H1 (cell line): ENCODE data around the gene TSGA10IP. TPM values are rescaled to one million over a fixed set of nuclear protein-coding genes. Genes with fewer than 3 reads are reported as not detected.
A peak's percentile ranks its signal among the peaks of the same experiment; 100 is the strongest.

Experiments used
- ASH2L ChIP-seq: fragments of 200-600, 300-600 bp; sonication (generic); IDR thresholded peaks from one replicate; pipeline ENCODE4 v1.7.1; 2017; ENCODE audit warnings: low read length
- CBX5 ChIP-seq: fragments of 300-800, 300-1000 bp; sonication (generic); IDR thresholded peaks from 2 replicates; pipeline ENCODE4 v1.7.1; 2016; ENCODE audit warnings: antibody characterized with exemption, low read length, low read depth
- CTBP2 ChIP-seq: IDR thresholded peaks from 2 replicates; pipeline ENCODE4 v1.7.0; 2011; ENCODE audit warnings: borderline replicate concordance, mild to moderate bottlenecking, moderate library complexity, mixed read lengths, low read length; ENCODE audit not compliant: insufficient read depth, insufficient read length
- EGR1 ChIP-seq: IDR thresholded peaks from 2 replicates; pipeline ENCODE4 v1.6.1; 2011; ENCODE audit warnings: low read depth, low read length, borderline replicate concordance
- EP300 ChIP-seq, 2 experiments: IDR thresholded peaks; 1 replicate in 1 of 2; 2 replicates in 1 of 2; pipeline ENCODE4 v1.6.1; 2011 to 2012; ENCODE audit warnings: low read depth in 2 of 2, low read length in 2 of 2, mild to moderate bottlenecking in 2 of 2, borderline replicate concordance in 1 of 2, inconsistent platforms in 1 of 2, moderate library complexity in 1 of 2
- GTF2F1 ChIP-seq: IDR thresholded peaks from 2 replicates; pipeline ENCODE4 v1.6.1; 2012; ENCODE audit warnings: low read depth, low read length, improper control_type of control experiment, borderline replicate concordance
- JUN ChIP-seq: IDR thresholded peaks from 2 replicates; pipeline ENCODE4 v1.6.1; 2011; ENCODE audit warnings: low read depth, mild to moderate bottlenecking, improper control_type of control experiment, low read length
- KDM4A ChIP-seq: IDR thresholded peaks from one replicate; pipeline ENCODE4 v1.7.1; 2012; ENCODE audit warnings: low read depth, mild to moderate bottlenecking, moderate library complexity, low read length, inconsistent platforms; ENCODE audit not compliant: severe bottlenecking
- NRF1 ChIP-seq: IDR thresholded peaks from 2 replicates; pipeline ENCODE4 v1.6.1; 2011; ENCODE audit warnings: mild to moderate bottlenecking, low read depth, low read length, improper control_type of control experiment
- RNF2 ChIP-seq: fragments of 200-900, 300-1000 bp; sonication (generic); IDR thresholded peaks from 2 replicates; pipeline ENCODE4 v1.7.1; 2016; ENCODE audit warnings: borderline replicate concordance, low read depth, mild to moderate bottlenecking, antibody characterized with exemption, low read length; ENCODE audit not compliant: poor library complexity, severe bottlenecking; ENCODE audit errors: missing control alignments
- SIN3A ChIP-seq, 2 experiments: IDR thresholded peaks in 1 of 2; conservative IDR thresholded peaks in 1 of 2; 2 replicates each; pipeline ENCODE4 v1.6.1; 2011 to 2012; ENCODE audit warnings: low read length in 2 of 2, improper control_type of control experiment in 1 of 2, low read depth in 1 of 2, mild to moderate bottlenecking in 1 of 2
- SIRT6 ChIP-seq: IDR thresholded peaks from one replicate; pipeline ENCODE4 v1.7.1; 2012; ENCODE audit warnings: low read length, inconsistent platforms
- SP4 ChIP-seq: IDR thresholded peaks from 2 replicates; pipeline ENCODE4 v1.6.1; 2012; ENCODE audit warnings: low read length, inconsistent platforms
- TAF7 ChIP-seq: optimal IDR thresholded peaks from 2 replicates; pipeline ENCODE3; 2011; ENCODE audit warnings: low read depth, mild to moderate bottlenecking, inconsistent platforms, low read length, moderate library complexity, borderline replicate concordance
- polyA plus RNA-seq, 7 experiments: library from polyadenylated mRNA; depleted of rRNA in 3 of 7; stranded (reverse) in 5 of 7; unstranded in 2 of 7; fragments of >200 nt in 5 of 7; fragments of 200-250 nt in 2 of 7; gene quantifications; 1 replicate in 5 of 7; 2 replicates in 1 of 7; 4 replicates in 1 of 7; pipeline versions ENCODE4 v1.2.1 to v1.2.3, GENCODE V29; 2011 to 2013; ENCODE audit warnings: missing spikeins in 2 of 7, mixed read lengths in 2 of 7
- total RNA-seq: library from RNA; stranded (reverse); fragmentation: NEBNext Ultra II Directional; extraction: Animal tissue kit (Norgen Biotek cat#: 25700); gene quantifications from 2 replicates; pipeline ENCODE4 v1.2.1, GENCODE V29; 2021
- TF ChIP-seq, protein P1 (sequence below): IDR thresholded peaks from 2 replicates; pipeline ENCODE4 v1.6.1; 2011; ENCODE audit warnings: low read depth, mild to moderate bottlenecking, low read length; ENCODE audit not compliant: insufficient read depth
- TF ChIP-seq, protein P2 (sequence below): IDR thresholded peaks from 2 replicates; pipeline ENCODE4 v1.6.1; 2012; ENCODE audit warnings: inconsistent platforms
- TF ChIP-seq, protein P3 (sequence below): IDR thresholded peaks from 2 replicates; pipeline ENCODE4 v1.6.1; 2012; ENCODE audit warnings: low read length, inconsistent platforms
- TF ChIP-seq, protein P4 (sequence below): IDR thresholded peaks from 2 replicates; pipeline ENCODE4 v1.6.1; 2012; ENCODE audit warnings: inconsistent platforms

Gene TSGA10IP
- total and polyA plus RNA-seq, 2 of the 8 experiments (the other 6 are each of a cell fraction or from before 2014, with no cell fraction given), result 1.9 to 6.0 TPM

DNA sequence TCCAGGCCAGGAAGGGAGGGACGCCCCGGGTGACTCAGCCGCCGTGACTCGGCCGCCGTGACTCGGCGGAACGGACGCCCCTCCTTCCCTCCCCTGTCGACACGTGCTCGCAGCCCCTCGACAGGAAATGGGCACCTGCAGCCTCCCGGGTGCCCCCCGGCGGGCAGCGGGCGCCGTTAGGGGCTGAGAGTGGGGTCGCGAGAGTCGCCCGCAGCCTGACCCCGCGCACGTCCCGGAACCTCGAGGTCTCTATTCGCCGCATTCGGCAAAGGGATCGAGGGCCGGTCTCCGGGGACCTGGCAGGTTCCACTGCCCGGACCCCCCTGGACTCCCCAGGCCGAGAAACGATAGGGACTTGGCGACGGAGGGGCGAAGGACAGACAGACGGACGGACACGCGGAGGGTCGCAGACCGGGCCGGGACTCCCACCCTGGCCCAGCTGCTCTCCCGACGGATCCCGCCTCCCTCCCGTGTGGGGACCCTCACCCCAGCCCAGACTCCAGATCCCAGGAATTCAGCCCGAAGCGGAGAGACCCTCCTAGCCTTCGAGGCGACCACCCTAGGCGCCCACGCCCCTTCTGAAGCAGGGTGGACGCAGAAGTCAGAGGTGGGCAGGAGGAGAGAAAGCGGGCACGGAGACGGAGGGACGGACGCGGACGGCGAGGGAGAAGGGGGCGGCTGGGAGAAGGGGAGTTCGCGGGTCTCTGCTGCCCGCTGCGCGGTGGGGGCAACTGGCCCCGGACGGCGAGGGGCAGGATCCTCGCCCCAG, 45.7 kb upstream of the TSGA10IP start (continued):
- no peak for TF ChIP-seq EP300 (IDR thresholded peaks at IDR 0.05; ENCODE audit: borderline replicate concordance in 1 of 2, low read depth in 2 of 2, low read length in 2 of 2)
- no peak for TF ChIP-seq JUN
- no peak for TF ChIP-seq SIRT6
- no peak for TF ChIP-seq CTBP2
- TF ChIP-seq KDM4A, result peak; percentile 53
- TF ChIP-seq, protein P1, sequence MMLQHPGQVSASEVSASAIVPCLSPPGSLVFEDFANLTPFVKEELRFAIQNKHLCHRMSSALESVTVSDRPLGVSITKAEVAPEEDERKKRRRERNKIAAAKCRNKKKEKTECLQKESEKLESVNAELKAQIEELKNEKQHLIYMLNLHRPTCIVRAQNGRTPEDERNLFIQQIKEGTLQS, result no peak
- no peak for TF ChIP-seq GTF2F1
- TF ChIP-seq, protein P2, sequence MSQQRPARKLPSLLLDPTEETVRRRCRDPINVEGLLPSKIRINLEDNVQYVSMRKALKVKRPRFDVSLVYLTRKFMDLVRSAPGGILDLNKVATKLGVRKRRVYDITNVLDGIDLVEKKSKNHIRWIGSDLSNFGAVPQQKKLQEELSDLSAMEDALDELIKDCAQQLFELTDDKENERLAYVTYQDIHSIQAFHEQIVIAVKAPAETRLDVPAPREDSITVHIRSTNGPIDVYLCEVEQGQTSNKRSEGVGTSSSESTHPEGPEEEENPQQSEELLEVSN, result peak; percentile 96
- TF ChIP-seq NRF1, result no peak
- TF ChIP-seq CBX5, result no peak
- TF ChIP-seq ASH2L, result no peak
- TF ChIP-seq SP4, result no peak
- no peak for TF ChIP-seq SIN3A (conservative IDR thresholded peaks at IDR 0.05 in 1 of 2, IDR thresholded peaks at IDR 0.05 in 1 of 2; ENCODE audit: low read depth in 1 of 2, low read length in 2 of 2)
- no peak for TF ChIP-seq TAF7
- TF ChIP-seq RNF2, result no peak
- TF ChIP-seq, protein P3, sequence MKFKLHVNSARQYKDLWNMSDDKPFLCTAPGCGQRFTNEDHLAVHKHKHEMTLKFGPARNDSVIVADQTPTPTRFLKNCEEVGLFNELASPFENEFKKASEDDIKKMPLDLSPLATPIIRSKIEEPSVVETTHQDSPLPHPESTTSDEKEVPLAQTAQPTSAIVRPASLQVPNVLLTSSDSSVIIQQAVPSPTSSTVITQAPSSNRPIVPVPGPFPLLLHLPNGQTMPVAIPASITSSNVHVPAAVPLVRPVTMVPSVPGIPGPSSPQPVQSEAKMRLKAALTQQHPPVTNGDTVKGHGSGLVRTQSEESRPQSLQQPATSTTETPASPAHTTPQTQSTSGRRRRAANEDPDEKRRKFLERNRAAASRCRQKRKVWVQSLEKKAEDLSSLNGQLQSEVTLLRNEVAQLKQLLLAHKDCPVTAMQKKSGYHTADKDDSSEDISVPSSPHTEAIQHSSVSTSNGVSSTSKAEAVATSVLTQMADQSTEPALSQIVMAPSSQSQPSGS, result no peak
- TF ChIP-seq, protein P4, sequence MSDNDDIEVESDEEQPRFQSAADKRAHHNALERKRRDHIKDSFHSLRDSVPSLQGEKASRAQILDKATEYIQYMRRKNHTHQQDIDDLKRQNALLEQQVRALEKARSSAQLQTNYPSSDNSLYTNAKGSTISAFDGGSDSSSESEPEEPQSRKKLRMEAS, result peak; percentile 96
- no peak for TF ChIP-seq EGR1
- TF ChIP-seq, all 59 proteins: peak for 12
